SK-N-MC (cell line): ENCODE results near the gene KIAA1328.

Experiments
- EZH2 ChIP-seq: fragments of 200-600 bp; sonication (generic); IDR thresholded peaks from one replicate; pipeline ENCODE4 v1.6.1; 2017; ENCODE audit warnings: antibody characterized with exemption
- FOXP2 ChIP-seq: optimal IDR thresholded peaks from 2 replicates; pipeline ENCODE3; 2011; ENCODE audit warnings: mild to moderate bottlenecking, moderate library complexity; ENCODE audit not compliant: insufficient read depth; ENCODE audit errors: extremely low read length, control extremely low read depth
- POLR2AphosphoS5 ChIP-seq: IDR thresholded peaks from 2 replicates; pipeline ENCODE4 v1.6.1; 2012; ENCODE audit warnings: mild to moderate bottlenecking, low read depth, low read length, borderline replicate concordance

GRCh38 chr18:36977121-36977520 is 148.2 kb downstream of the KIAA1328 start:
- no peak for TF ChIP-seq EZH2
- TF ChIP-seq POLR2AphosphoS5 = no peak
- TF ChIP-seq FOXP2 = no peak
